Psoas muscle (tissue), 8 donors: Measurements from ENCODE around the gene CTPS2. TPM values are rescaled to one million over a fixed set of nuclear protein-coding genes. Genes with fewer than 3 reads are reported as not detected.
"Not testable (repeated sequence)": the region's sequence is repeated elsewhere in the genome, so short reads cannot be mapped to it uniquely, and the experiment has no call there.

Experiments
- ATAC-seq, 4 donors: fragments of 200-7000 bp; cut with Tn5 transposase; one replicate each; pipeline ENCODE4 v1.9.1; 2020; ENCODE audit warnings: moderate library complexity in 3 of 4, mild to moderate bottlenecking in 2 of 4
- DNase-seq, 2 donors: peaks; one replicate each; pipeline ENCODE4 v3.0.0-alpha.2; 2020
- H3K27ac ChIP-seq: fragments of 200-600 bp; one replicate; pipeline ENCODE4 v1.8.0; 2022
- H3K27me3 ChIP-seq, 3 donors: fragments of 200-600 bp in 1 of 3; one replicate each; pipeline versions ENCODE4 v1.6.1 to v1.8.0; 2013 to 2022; ENCODE audit warnings: low read length in 2 of 3, mild to moderate bottlenecking in 2 of 3, moderate library complexity in 1 of 3; ENCODE audit not compliant: insufficient read depth in 3 of 3
- H3K36me3 ChIP-seq, 2 donors: fragments of 200-600 bp in 1 of 2; one replicate each; pipeline versions ENCODE4 v1.6.1 to v1.8.0; 2013 to 2022; ENCODE audit warnings: low read depth in 1 of 2, mild to moderate bottlenecking in 1 of 2, moderate library complexity in 1 of 2; ENCODE audit not compliant: insufficient read depth in 1 of 2
- H3K4me1 ChIP-seq: fragments of 200-600 bp; one replicate; pipeline ENCODE4 v1.8.0; 2022
- H3K4me3 ChIP-seq: fragments of 200-600 bp; one replicate; pipeline ENCODE4 v1.8.0; 2022; ENCODE audit warnings: mild to moderate bottlenecking
- H3K9me3 ChIP-seq: fragments of 200-600 bp; one replicate; pipeline ENCODE4 v1.8.0; 2022
- WGBS, 3 donors: extraction: QIAGEN DNeasy Blood & Tissue Kit; methylation state at CpG; one replicate each; pipeline versions ENCODE4 v1.1.6 to v1.1.7; 2013; 5-methylcytosine and 5-hydroxymethylcytosine counted together
- intact Hi-C, 2 donors: fragments of 100-400 bp; cut with DNase I; formaldehyde crosslinking; loops; one replicate each; pipeline versions ENCODE4 v1.11.0 to v1.14.2; 2022
- polyA plus RNA-seq, 3 donors: library from polyadenylated mRNA; stranded (reverse); fragments of 200-250 nt; gene quantifications; one replicate each; pipeline ENCODE4 v1.2.3, GENCODE V29; 2013
- total RNA-seq, 4 donors: library from RNA; stranded (reverse); fragmentation: NEBNext Ultra II Directional in 2 of 4; extraction: Animal tissue kit (Norgen Biotek cat#: 25700) in 2 of 4; gene quantifications; one replicate each; pipeline versions ENCODE4 v1.2.1 to v1.2.4, GENCODE V29; 2021 to 2023
- TF ChIP-seq, protein P1 (sequence below): fragments of 200-600 bp; IDR thresholded peaks from one replicate; pipeline ENCODE4 v1.8.0; 2022; ENCODE audit warnings: antibody characterized with exemption
- donor health status: healthy with polysubstance abuse.
- donor health status: DM: no; HTN: no; CAD: no; lungs with moderate emphysema.
- donor health status: Bipolar disorder and iron deficiency.
- donor health status: healthy.
- donor health status: DM: yes; HTN: yes; CAD: no.
- donor health status: DM: no; HTN: no; CAD: no.
- donor health status: DM: no; HTN: no; CAD: no.
- donor health status: DM: yes; HTN: yes; CAD: no.

CTPS2 gene
- total and polyA plus RNA-seq, 7 donors: 1.1 to 3.8 (median 2.5) TPM

GRCh38 chrX:16579517-16579916, 133.0 kb downstream of the CTPS2 start:
- ATAC-seq (no peak), DNase-seq (no peak)
- H3K4me1 ChIP-seq: no peaks in the 10 kb centered on the region
- H3K27me3 ChIP-seq: peaks cover 0 to 3% (median 0%) of the 10 kb centered on the region in 3 donors
- 35 to 64% (median 62%) methylated on average over 3 of the region's 3 CpGs for WGBS, 3 donors
- intact Hi-C loops: no loop called here
- no peaks in the 10 kb centered on the region for H3K36me3 ChIP-seq
- H3K27ac ChIP-seq: no peak overlapping the region
- TF ChIP-seq, protein P1, sequence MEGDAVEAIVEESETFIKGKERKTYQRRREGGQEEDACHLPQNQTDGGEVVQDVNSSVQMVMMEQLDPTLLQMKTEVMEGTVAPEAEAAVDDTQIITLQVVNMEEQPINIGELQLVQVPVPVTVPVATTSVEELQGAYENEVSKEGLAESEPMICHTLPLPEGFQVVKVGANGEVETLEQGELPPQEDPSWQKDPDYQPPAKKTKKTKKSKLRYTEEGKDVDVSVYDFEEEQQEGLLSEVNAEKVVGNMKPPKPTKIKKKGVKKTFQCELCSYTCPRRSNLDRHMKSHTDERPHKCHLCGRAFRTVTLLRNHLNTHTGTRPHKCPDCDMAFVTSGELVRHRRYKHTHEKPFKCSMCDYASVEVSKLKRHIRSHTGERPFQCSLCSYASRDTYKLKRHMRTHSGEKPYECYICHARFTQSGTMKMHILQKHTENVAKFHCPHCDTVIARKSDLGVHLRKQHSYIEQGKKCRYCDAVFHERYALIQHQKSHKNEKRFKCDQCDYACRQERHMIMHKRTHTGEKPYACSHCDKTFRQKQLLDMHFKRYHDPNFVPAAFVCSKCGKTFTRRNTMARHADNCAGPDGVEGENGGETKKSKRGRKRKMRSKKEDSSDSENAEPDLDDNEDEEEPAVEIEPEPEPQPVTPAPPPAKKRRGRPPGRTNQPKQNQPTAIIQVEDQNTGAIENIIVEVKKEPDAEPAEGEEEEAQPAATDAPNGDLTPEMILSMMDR: no peak
- no peak overlapping the region for H3K4me3 ChIP-seq
- no peaks in the 10 kb centered on the region for H3K9me3 ChIP-seq

DNA sequence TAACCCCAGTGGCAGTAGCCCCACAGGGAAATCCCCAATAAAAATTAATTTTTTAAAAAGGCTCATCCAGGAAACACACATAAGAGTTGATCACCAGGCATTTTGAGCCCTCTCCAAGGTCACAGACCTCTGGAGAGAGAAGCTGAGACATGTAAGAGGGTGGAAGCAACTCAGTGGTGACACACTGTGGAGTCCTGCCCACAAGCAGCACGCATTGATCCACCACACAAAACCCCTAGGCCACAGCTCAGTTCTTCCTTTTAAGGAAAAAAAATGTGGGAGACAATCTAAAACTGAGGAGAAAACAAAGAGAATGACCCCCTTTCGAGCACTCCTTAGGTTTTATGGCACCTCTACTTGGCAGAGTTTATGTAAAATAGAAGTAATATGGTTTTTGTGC, 134.3 kb downstream of the CTPS2 start:
- intact Hi-C loops: no loop called here
- Histone ChIP-seq H3K27ac (no peak overlapping the region), H3K4me1 (no peaks in the 10 kb centered on the region), H3K4me3 (no peak overlapping the region), H3K9me3 (no peaks in the 10 kb centered on the region), H3K36me3 (no peaks in the 10 kb centered on the region), H3K27me3 (peaks cover 0 to 3% (median 0%) of the 10 kb centered on the region in 3 donors)
- ATAC-seq (no peak), DNase-seq (no peak)
- WGBS, 3 donors: 45 to 69% (median 59%) methylated on average over 2 of the region's 2 CpGs
- TF ChIP-seq, protein P1: no peak

GRCh38 chrX:16577483-16578029, 134.9 kb downstream of the CTPS2 start:
- ATAC-seq: no peak
- 63 to 79% (median 66%) methylated on average over 2 of the region's 2 CpGs for WGBS, 3 donors
- no peak overlapping the region for H3K4me3 ChIP-seq
- no peak overlapping the region for H3K27ac ChIP-seq
- no peaks in the 10 kb centered on the region for H3K36me3 ChIP-seq
- H3K27me3 ChIP-seq: peaks cover 0 to 3% (median 0%) of the 10 kb centered on the region in 3 donors
- no peaks in the 10 kb centered on the region for H3K9me3 ChIP-seq
- intact Hi-C loops: no loop called here
- DNase-seq: no peak
- TF ChIP-seq, protein P1: no peak
- no peaks in the 10 kb centered on the region for H3K4me1 ChIP-seq

GRCh38 chrX:16575388-16575787, 137.1 kb downstream of the CTPS2 start:
- 96 to 100% (median 98%) methylated on average over 15 to 35 of the region's 35 CpGs for WGBS, 3 donors
- ATAC-seq, H3K27me3 ChIP-seq, H3K36me3 ChIP-seq, H3K4me3 ChIP-seq, H3K4me1 ChIP-seq, H3K27ac ChIP-seq, DNase-seq, intact Hi-C loops, H3K9me3 ChIP-seq: not testable (repeated sequence)

DNA sequence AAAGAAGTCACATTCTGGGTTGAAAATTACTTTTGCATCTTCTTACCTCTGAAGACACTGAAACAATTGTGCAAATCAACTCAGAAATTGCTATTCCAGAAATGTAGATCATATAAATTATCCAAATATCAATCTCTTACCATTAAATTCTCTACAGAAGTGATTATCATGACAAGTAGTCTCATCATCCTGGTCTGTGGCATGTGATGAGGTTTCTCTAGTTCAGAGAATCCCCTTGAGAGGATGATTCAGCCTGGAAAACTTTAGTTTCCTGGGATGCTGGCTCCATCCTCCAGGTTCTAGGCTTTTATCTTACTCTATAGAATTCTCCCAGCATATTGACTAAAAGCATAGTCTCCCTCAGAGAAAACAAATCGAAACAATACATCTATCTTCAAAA, 138.7 kb downstream of the CTPS2 start:
- no peak overlapping the region for H3K27ac ChIP-seq
- ATAC-seq (no peak), DNase-seq (no peak)
- H3K36me3 ChIP-seq: no peaks in the 10 kb centered on the region
- H3K9me3 ChIP-seq: no peaks in the 10 kb centered on the region
- intact Hi-C loops: no loop called here
- no peaks in the 10 kb centered on the region for H3K4me1 ChIP-seq
- H3K27me3 ChIP-seq: no peaks in the 10 kb centered on the region
- WGBS, 3 donors: 82 to 96% (median 89%) methylated on average over 1 of the region's 1 CpG
- no peak overlapping the region for H3K4me3 ChIP-seq
- TF ChIP-seq, protein P1: no peak
